Measurements from ENCODE around the gene EIF4A3. TPM values are rescaled to one million over a fixed set of nuclear protein-coding genes. Genes with fewer than 3 reads are reported as not detected.
"Not testable (repeated sequence)": the region's sequence is repeated elsewhere in the genome, so short reads cannot be mapped to it uniquely, and the experiment has no call there.

The EIF4A3 gene
- polyA plus RNA-seq, 3 donors = 95.6 to 122 (median 115) TPM

DNA sequence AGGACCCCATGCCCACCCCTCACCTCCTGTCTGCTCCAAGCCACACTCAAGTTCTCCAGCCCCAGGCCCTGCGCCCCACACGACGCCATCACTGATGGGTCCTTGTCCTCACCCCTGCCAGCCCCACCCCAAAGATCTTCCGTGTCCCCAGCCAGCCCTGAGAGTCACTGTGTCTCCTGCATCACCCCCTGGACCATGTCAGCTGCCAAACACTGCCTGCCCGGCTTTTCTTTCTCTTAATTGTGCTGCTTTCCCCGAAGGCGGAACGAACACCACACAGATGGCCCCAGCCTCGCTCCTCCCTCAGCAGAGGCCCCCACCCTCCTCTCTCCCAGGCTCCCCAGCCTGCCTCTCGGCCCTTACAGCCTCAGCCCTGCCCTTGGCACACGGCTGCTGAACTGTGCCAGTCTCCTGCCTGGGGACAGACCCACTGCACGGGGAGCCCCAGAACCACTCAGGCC lies 50.3 kb downstream of the EIF4A3 start:
- no peak for DNase-seq (ENCODE audit: extremely low read depth in 1 of 11, low read depth in 9 of 11, low spot score in 4 of 11)

DNA sequence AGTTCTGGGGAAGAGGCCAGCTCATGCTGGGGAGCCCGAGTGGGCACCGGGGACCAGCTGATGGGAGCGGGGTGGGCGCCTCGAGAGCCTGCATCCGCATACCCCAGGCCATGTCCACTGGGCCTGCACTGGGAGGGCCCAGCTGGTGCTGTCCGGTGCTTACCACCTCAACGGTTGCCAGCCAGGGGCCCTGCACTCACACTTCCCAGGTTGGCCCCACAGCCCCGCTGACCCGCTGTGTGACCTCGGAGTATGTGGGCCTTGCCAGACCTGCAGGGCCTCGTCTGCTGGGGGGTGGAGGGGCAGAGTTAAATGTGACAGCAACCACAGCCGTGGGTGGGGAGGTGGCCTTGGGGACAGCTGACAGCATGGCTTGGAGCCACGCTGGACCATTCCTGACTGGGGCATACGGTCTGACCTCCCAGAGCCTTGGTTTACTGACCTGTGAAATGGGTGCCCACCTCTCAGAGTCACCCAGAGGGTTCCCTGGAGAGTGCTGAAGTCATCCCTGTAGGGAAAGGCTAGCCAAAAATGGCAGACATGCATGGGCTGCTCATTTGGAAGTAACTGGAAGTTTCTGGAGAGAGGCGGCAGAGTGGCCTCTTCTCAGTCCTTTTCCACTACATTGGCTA lies 51.0 kb downstream of the EIF4A3 start:
- no peak for DNase-seq (ENCODE audit: extremely low read depth in 1 of 11, low read depth in 9 of 11, low spot score in 4 of 11)

- DNase-seq (ENCODE audit: extremely low read depth in 1 of 11, low read depth in 9 of 11, low spot score in 4 of 11) = no peak
Observed at GRCh38 chr17:80095038-80095843, 51.7 kb downstream of the EIF4A3 start.

DNA sequence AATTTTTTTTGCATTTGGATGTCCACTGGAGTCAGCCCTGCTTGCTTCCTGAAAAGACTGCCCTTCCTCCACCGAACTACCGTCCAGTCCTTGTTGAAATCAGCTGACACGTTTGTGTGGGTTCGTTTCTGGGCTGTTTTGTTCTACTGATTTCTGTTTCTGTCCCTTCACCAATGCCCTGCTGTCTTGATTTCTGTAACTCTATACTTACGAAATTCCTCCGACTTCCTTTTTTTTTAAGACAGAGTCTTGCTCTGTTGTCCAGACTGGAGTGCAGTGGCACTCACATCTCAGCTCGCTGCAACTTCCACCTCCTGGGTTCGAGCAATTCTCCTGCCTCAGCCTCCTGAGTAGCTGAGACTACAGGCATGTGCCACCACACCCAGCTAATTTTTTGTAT lies 54.0 kb downstream of the EIF4A3 start:
- no peak for DNase-seq (ENCODE audit: extremely low read depth in 1 of 11, low read depth in 9 of 11, low spot score in 4 of 11)

DNA sequence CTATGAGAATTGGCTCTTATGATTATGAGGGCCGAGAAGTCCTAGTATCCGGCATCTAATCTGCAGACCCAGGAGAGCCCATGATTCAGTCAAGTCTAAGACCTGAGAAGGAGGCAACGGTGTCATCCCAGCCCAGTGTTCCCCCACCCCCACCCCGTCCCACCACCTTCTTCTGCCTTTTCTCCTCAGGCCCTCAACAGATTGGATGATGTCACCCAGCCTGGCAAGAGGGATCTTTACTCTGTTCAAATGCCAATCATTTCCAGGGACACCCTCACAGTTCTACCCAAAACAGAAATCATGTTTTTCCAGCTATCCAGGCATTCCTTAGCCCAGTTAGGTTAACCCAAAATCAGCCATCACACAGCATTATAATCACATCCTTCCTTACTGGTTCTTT lies 55.6 kb downstream of the EIF4A3 start:
- no peak for DNase-seq (ENCODE audit: extremely low read depth in 1 of 11, low read depth in 9 of 11, low spot score in 4 of 11)

DNA sequence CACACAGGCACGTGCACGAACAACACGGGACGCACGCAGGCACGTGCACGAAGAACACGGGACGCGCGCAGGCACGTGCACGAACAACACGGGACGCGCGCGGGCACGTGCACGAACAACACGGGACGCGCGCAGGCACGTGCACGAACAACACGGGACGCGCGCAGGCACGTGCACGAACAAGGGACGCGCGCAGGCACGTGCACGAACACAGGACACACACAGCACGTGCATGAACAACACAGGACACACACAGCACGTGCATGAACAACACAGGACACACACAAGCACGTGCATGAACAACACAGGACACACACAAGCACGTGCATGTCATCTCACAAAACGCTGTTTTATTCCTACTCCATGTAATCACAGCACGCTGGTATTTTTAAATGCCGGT lies 56.8 kb downstream of the EIF4A3 start:
- DNase-seq (ENCODE audit: extremely low read depth in 1 of 11, low read depth in 9 of 11, low spot score in 4 of 11) = not testable (repeated sequence)

GRCh38 chr17:80089762-80090161 lies 57.2 kb downstream of the EIF4A3 start:
- DNase-seq (ENCODE audit: extremely low read depth in 1 of 11, low read depth in 9 of 11, low spot score in 4 of 11) = no peak

DNA sequence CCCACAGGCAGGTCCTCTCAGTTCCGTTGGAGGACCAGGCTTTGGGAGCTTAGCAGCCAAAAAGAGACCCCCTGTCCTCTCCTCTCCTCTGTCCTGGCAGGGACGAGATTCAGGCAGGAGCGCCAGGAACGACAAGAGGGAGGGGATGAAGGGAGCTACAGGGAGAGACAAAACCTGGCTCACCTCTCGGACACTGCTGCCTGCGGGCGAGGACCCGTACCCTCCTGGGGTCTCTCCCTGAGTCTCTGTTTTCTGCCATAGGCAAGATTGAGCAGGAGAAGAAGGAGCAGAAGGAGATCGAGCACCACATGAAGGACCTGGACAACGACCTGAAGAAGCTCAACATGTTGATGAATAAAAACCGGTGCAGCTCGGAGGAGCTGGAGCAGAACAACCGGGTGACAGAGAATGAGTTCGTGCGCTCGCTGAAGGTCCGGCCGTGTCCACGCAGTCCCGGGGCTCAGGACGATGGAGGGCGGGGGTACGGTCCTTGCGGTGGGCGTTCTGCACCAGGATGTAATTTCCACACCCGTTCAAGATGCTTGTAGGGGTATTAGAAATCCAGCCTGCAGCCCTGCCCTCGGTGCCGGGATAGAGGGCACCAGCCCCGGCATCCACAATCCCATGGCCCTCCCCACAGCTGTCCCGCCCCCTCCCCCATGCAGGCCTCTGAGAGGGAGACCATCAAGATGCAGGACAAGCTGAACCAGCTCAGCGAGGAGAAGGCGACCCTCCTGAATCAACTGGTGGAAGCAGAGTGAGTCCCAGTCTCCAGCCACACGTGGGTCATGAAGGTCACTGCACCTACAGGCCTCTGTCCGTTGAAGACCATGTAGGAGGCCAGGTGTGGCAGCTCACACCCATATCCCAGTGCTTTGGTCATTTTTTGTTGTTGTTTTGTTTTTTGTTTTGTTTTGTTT lies 59.3 kb downstream of the EIF4A3 start:
- DNase-seq (ENCODE audit: extremely low read depth in 1 of 11, low read depth in 9 of 11, low spot score in 4 of 11) = no peak

- DNase-seq (ENCODE audit: extremely low read depth in 1 of 11, low read depth in 9 of 11, low spot score in 4 of 11) = no peak
Observed at GRCh38 chr17:80086616-80087015, 60.3 kb downstream of the EIF4A3 start.

DNA sequence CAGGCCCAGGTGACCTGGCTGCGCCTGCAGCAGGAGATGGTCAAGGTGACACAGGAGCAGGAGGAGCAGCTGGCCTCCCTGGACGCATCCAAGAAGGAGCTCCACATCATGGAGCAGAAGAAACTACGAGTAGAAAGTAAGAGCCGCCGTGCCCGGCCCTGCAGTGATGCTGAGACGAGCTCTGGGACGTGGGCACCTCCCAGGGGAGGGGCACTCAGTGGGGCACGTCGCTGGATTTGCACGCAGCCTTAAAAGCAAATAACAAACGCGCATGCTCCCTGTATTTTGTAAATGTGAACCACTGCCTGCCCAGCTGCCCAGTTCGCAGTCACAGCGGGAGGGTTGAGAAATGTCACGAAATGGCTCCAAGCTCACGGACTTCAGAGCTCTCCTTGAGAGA lies 60.8 kb downstream of the EIF4A3 start:
- no peak for DNase-seq (ENCODE audit: extremely low read depth in 1 of 11, low read depth in 9 of 11, low spot score in 4 of 11)

GRCh38 chr17:80084773-80085172 lies 62.2 kb downstream of the EIF4A3 start:
- DNase-seq (ENCODE audit: extremely low read depth in 1 of 11, low read depth in 9 of 11, low spot score in 4 of 11) = no peak

Other genes starting within 250 kb of the EIF4A3 start
- 10 to 100 TPM; 33.9 to 40.3 (median 40.0) TPM for gene TBC1D16, start 111.3 kb downstream of the EIF4A3 start, polyA plus RNA-seq (ENCODE audit: insufficient read length in 3 of 3)
- gene CCDC40, start 110.5 kb downstream of the EIF4A3 start, polyA plus RNA-seq (ENCODE audit: insufficient read length in 3 of 3) = 10 to 100 TPM; 12.1 to 21.6 (median 13.8) TPM
- 10 to 100 TPM; 24.5 to 54.1 (median 42.4) TPM for gene GAA, start 45.5 kb downstream of the EIF4A3 start, polyA plus RNA-seq (ENCODE audit: insufficient read length in 3 of 3)
- gene CARD14, start 22.9 kb upstream of the EIF4A3 start, polyA plus RNA-seq (ENCODE audit: insufficient read length in 3 of 3) = 1 to 10 TPM in 1 of 3 donors, under 1 TPM in 2; 0.75 to 2.3 (median 0.92) TPM
- gene SGSH, start 73.2 kb upstream of the EIF4A3 start, polyA plus RNA-seq (ENCODE audit: insufficient read length in 3 of 3) = 10 to 100 TPM; 31.1 to 57.1 (median 37.0) TPM
- gene SLC26A11, start 73.3 kb upstream of the EIF4A3 start, polyA plus RNA-seq (ENCODE audit: insufficient read length in 3 of 3) = 10 to 100 TPM; 22.0 to 33.8 (median 25.1) TPM
- 100 to 1,000 TPM in 1 of 3 donors, 10 to 100 TPM in 2; 62.4 to 112 (median 71.0) TPM for gene RNF213, start 113.7 kb upstream of the EIF4A3 start, polyA plus RNA-seq (ENCODE audit: insufficient read length in 3 of 3)

All from renal cortex interstitium (tissue), 11 donors.